T-helper 1 cell treated with Interleukin-12 subunit alpha and Interleukin-12 subunit beta and Interleukin-4 antibody, amounts not matched to agents 30 μg/mL and 1 μg/mL, for 36 hours (primary cell): Measurements from ENCODE around the gene SLC1A4.

Source experiments
- H3K27ac Mint-ChIP-seq: one replicate; pipeline ENCODE4 v1.8.0; 2021; ENCODE audit warnings: mild to moderate bottlenecking, mixed read lengths
- H3K27me3 Mint-ChIP-seq: one replicate; pipeline ENCODE4 v1.8.0; 2021; ENCODE audit warnings: low read depth, mixed read lengths
- H3K36me3 Mint-ChIP-seq: one replicate; pipeline ENCODE4 v1.8.0; 2021; ENCODE audit warnings: low read depth, mixed read lengths
- H3K4me1 Mint-ChIP-seq: one replicate; pipeline ENCODE4 v1.8.0; 2021; ENCODE audit warnings: low read depth, mixed read lengths
- H3K4me3 Mint-ChIP-seq: one replicate; pipeline ENCODE4 v1.8.0; 2021; ENCODE audit warnings: mild to moderate bottlenecking, moderate library complexity, mixed read lengths
- H3K9me3 Mint-ChIP-seq: one replicate; pipeline ENCODE4 v1.8.0; 2021; ENCODE audit warnings: mixed read lengths

Gene SLC1A4

GRCh38 chr2:64975232-64975821 is 13.9 kb upstream of the SLC1A4 start:
- no peaks in the 10 kb centered on the region for H3K9me3 Mint-ChIP-seq

GRCh38 chr2:64976276-64976675 is 12.9 kb upstream of the SLC1A4 start:
- peaks cover 15% of the 10 kb centered on the region for H3K4me1 Mint-ChIP-seq

More at GRCh38 chr2:64975232-64975821, 13.9 kb upstream of the SLC1A4 start:
- Mint-ChIP-seq H3K36me3 (peaks cover 1% of the 10 kb centered on the region), H3K4me3 (no peak overlapping the region), H3K27me3 (peaks cover 11% of the 10 kb centered on the region), H3K27ac (no peak overlapping the region), H3K4me1 (peaks cover 13% of the 10 kb centered on the region)

GRCh38 chr2:64978514-64979268 is 10.5 kb upstream of the SLC1A4 start:
- Mint-ChIP-seq H3K36me3 (peaks cover 1% of the 10 kb centered on the region), H3K27me3 (peaks cover 11% of the 10 kb centered on the region), H3K4me1 (peaks cover 35% of the 10 kb centered on the region), H3K27ac (no peak overlapping the region), H3K4me3 (no peak overlapping the region), H3K9me3 (no peaks in the 10 kb centered on the region)

More at GRCh38 chr2:64976276-64976675, 12.9 kb upstream of the SLC1A4 start:
- peaks cover 11% of the 10 kb centered on the region for H3K27me3 Mint-ChIP-seq
- no peaks in the 10 kb centered on the region for H3K9me3 Mint-ChIP-seq
- no peak overlapping the region for H3K4me3 Mint-ChIP-seq
- H3K27ac Mint-ChIP-seq, result no peak overlapping the region
- H3K36me3 Mint-ChIP-seq, result peaks cover 1% of the 10 kb centered on the region

- Mint-ChIP-seq H3K4me3 (no peak overlapping the region), H3K36me3 (peaks cover 1% of the 10 kb centered on the region), H3K27ac (no peak overlapping the region), H3K9me3 (no peaks in the 10 kb centered on the region), H3K27me3 (peaks cover 18% of the 10 kb centered on the region), H3K4me1 (peaks cover 39% of the 10 kb centered on the region)
Observed at GRCh38 chr2:64979744-64980143, 9.5 kb upstream of the SLC1A4 start.

- H3K36me3 Mint-ChIP-seq, result peaks cover 1% of the 10 kb centered on the region
- no peak overlapping the region for H3K27ac Mint-ChIP-seq
Observed at GRCh38 chr2:64980183-64980582, 9.0 kb upstream of the SLC1A4 start.

GRCh38 chr2:64982311-64982857 is 6.8 kb upstream of the SLC1A4 start:
- peak overlapping the region; percentile 38 for H3K4me3 Mint-ChIP-seq
- peaks cover 57% of the 10 kb centered on the region for H3K4me1 Mint-ChIP-seq
- H3K36me3 Mint-ChIP-seq, result peaks cover 3% of the 10 kb centered on the region
- peaks cover 10% of the 10 kb centered on the region for H3K27me3 Mint-ChIP-seq
- H3K9me3 Mint-ChIP-seq, result no peaks in the 10 kb centered on the region
- H3K27ac Mint-ChIP-seq, result peak overlapping the region; percentile 79

More at GRCh38 chr2:64980183-64980582, 9.0 kb upstream of the SLC1A4 start:
- Mint-ChIP-seq H3K4me3 (no peak overlapping the region), H3K9me3 (no peaks in the 10 kb centered on the region), H3K27me3 (peaks cover 14% of the 10 kb centered on the region), H3K4me1 (peaks cover 41% of the 10 kb centered on the region)

GRCh38 chr2:64982932-64983331 is 6.3 kb upstream of the SLC1A4 start:
- Mint-ChIP-seq H3K27me3 (peaks cover 10% of the 10 kb centered on the region), H3K9me3 (no peaks in the 10 kb centered on the region), H3K4me3 (no peak overlapping the region), H3K4me1 (peaks cover 58% of the 10 kb centered on the region), H3K36me3 (peaks cover 3% of the 10 kb centered on the region), H3K27ac (no peak overlapping the region)

GRCh38 chr2:64985447-64985846 is 3.8 kb upstream of the SLC1A4 start:
- Mint-ChIP-seq H3K27me3 (peaks cover 15% of the 10 kb centered on the region), H3K9me3 (no peaks in the 10 kb centered on the region), H3K36me3 (peaks cover 2% of the 10 kb centered on the region), H3K4me3 (no peak overlapping the region), H3K27ac (no peak overlapping the region), H3K4me1 (peaks cover 56% of the 10 kb centered on the region)

GRCh38 chr2:64987001-64987955 is 1.9 kb upstream of the SLC1A4 start:
- peaks cover 16% of the 10 kb centered on the region for H3K27me3 Mint-ChIP-seq
- H3K27ac Mint-ChIP-seq, result peak overlapping the region; percentile 70
- H3K4me3 Mint-ChIP-seq, result peak overlapping the region; percentile 80
- peaks cover 9% of the 10 kb centered on the region for H3K36me3 Mint-ChIP-seq
- H3K9me3 Mint-ChIP-seq, result no peaks in the 10 kb centered on the region
- peaks cover 58% of the 10 kb centered on the region for H3K4me1 Mint-ChIP-seq

GRCh38 chr2:64987956-64988419 is 1.2 kb upstream of the SLC1A4 start:
- H3K36me3 Mint-ChIP-seq, result peaks cover 12% of the 10 kb centered on the region
- no peaks in the 10 kb centered on the region for H3K9me3 Mint-ChIP-seq
- H3K4me3 Mint-ChIP-seq, result peak overlapping the region; percentile 80
- peaks cover 16% of the 10 kb centered on the region for H3K27me3 Mint-ChIP-seq
- peak overlapping the region; percentile 84 for H3K27ac Mint-ChIP-seq
- peaks cover 57% of the 10 kb centered on the region for H3K4me1 Mint-ChIP-seq

- peak overlapping the region; percentile 80 for H3K4me3 Mint-ChIP-seq
- peaks cover 16% of the 10 kb centered on the region for H3K27me3 Mint-ChIP-seq
- peak overlapping the region; percentile 84 for H3K27ac Mint-ChIP-seq
- H3K4me1 Mint-ChIP-seq, result peaks cover 60% of the 10 kb centered on the region
- H3K9me3 Mint-ChIP-seq, result no peaks in the 10 kb centered on the region
- peaks cover 14% of the 10 kb centered on the region for H3K36me3 Mint-ChIP-seq
Observed at GRCh38 chr2:64988420-64989125, 626 bp upstream of the SLC1A4 start.

GRCh38 chr2:64989982-64990614 is 899 bp downstream of the SLC1A4 start:
- peak overlapping the region; percentile 91 for H3K4me3 Mint-ChIP-seq
- peaks cover 56% of the 10 kb centered on the region for H3K4me1 Mint-ChIP-seq
- peaks cover 16% of the 10 kb centered on the region for H3K36me3 Mint-ChIP-seq
- H3K27ac Mint-ChIP-seq, result peak overlapping the region; percentile 74
- H3K27me3 Mint-ChIP-seq, result peaks cover 10% of the 10 kb centered on the region
- no peaks in the 10 kb centered on the region for H3K9me3 Mint-ChIP-seq

- Mint-ChIP-seq H3K4me1 (peaks cover 51% of the 10 kb centered on the region), H3K27ac (no peak overlapping the region), H3K27me3 (peaks cover 10% of the 10 kb centered on the region), H3K36me3 (peaks cover 16% of the 10 kb centered on the region), H3K4me3 (peak overlapping the region; percentile 91), H3K9me3 (no peaks in the 10 kb centered on the region)
Observed at GRCh38 chr2:64990876-64991275, 1.7 kb downstream of the SLC1A4 start.
